H9 (cell line): ENCODE measurements around the gene SLC25A2. TPM values are rescaled to one million over a fixed set of nuclear protein-coding genes. Genes with fewer than 3 reads are reported as not detected.
A peak's percentile ranks its signal among the peaks of the same experiment; 100 is the strongest.

ENCODE experiments used
- DNase-seq: peaks from one replicate; pipeline ENCODE4 v3.0.0-alpha.2; 2017
- H2AFZ ChIP-seq: one replicate; pipeline ENCODE4 v1.6.1; 2013; ENCODE audit warnings: mild to moderate bottlenecking, low read length, control low read depth, moderate library complexity
- H2AK5ac ChIP-seq: 2 replicates; pipeline ENCODE4 v1.6.1; 2013; ENCODE audit warnings: low read length, control low read depth, mixed read lengths; ENCODE audit not compliant: insufficient read length
- H2BK120ac ChIP-seq: one replicate; pipeline ENCODE4 v1.6.1; 2013; ENCODE audit warnings: low read depth, mild to moderate bottlenecking, low read length, control low read depth, inconsistent platforms; ENCODE audit not compliant: poor library complexity, severe bottlenecking
- H2BK12ac ChIP-seq: 2 replicates; pipeline ENCODE4 v1.6.1; 2013; ENCODE audit warnings: low read length, control low read depth, mixed read lengths, low read depth; ENCODE audit not compliant: insufficient read length
- H2BK15ac ChIP-seq: 2 replicates; pipeline ENCODE4 v1.6.1; 2013; ENCODE audit warnings: low read depth, low read length, control low read depth
- H2BK20ac ChIP-seq: one replicate; pipeline ENCODE4 v1.6.1; 2013; ENCODE audit warnings: low read depth, mild to moderate bottlenecking, low read length, control low read depth, inconsistent platforms; ENCODE audit not compliant: poor library complexity, severe bottlenecking
- H2BK5ac ChIP-seq: 2 replicates; pipeline ENCODE4 v1.6.1; 2013; ENCODE audit warnings: low read length, control low read depth, mixed read lengths; ENCODE audit not compliant: insufficient read length
- H3K14ac ChIP-seq: 2 replicates; pipeline ENCODE4 v1.6.1; 2013; ENCODE audit warnings: low read length, control low read depth; ENCODE audit not compliant: insufficient read depth
- H3K18ac ChIP-seq: 2 replicates; pipeline ENCODE4 v1.6.1; 2013; ENCODE audit warnings: low read depth, mild to moderate bottlenecking, mixed read lengths, low read length, control low read depth; ENCODE audit not compliant: insufficient read length
- H3K23ac ChIP-seq: 2 replicates; pipeline ENCODE4 v1.6.1; 2013; ENCODE audit warnings: low read length, control low read depth, mixed read lengths, low read depth; ENCODE audit not compliant: insufficient read length
- H3K23me2 ChIP-seq: 2 replicates; pipeline ENCODE4 v1.6.1; 2013; ENCODE audit warnings: low read depth, mild to moderate bottlenecking, mixed read lengths, low read length, control low read depth; ENCODE audit not compliant: insufficient read length, poor library complexity, severe bottlenecking
- H3K27ac ChIP-seq: 2 replicates; pipeline ENCODE4 v1.5.1; 2013; ENCODE audit warnings: low read length, control low read depth, mixed read lengths, low read depth; ENCODE audit not compliant: insufficient read length
- H3K27me3 ChIP-seq: 2 replicates; pipeline ENCODE4 v1.6.1; 2013; ENCODE audit warnings: low read length, control low read depth, inconsistent platforms; ENCODE audit not compliant: insufficient read depth
- H3K4ac ChIP-seq: 2 replicates; pipeline ENCODE4 v1.6.1; 2013; ENCODE audit warnings: low read depth, mild to moderate bottlenecking, control low read depth, inconsistent platforms, low read length, moderate library complexity
- H3K4me1 ChIP-seq: 2 replicates; pipeline ENCODE4 v1.6.1; 2013; ENCODE audit warnings: low read length, control low read depth, inconsistent platforms; ENCODE audit not compliant: insufficient read depth
- H3K4me2 ChIP-seq: 2 replicates; pipeline ENCODE4 v1.6.1; 2013; ENCODE audit warnings: low read length, control low read depth, mixed read lengths; ENCODE audit not compliant: insufficient read length, insufficient read depth
- H3K56ac ChIP-seq: 2 replicates; pipeline ENCODE4 v1.6.1; 2013; ENCODE audit warnings: low read depth, mild to moderate bottlenecking, mixed read lengths, low read length, control low read depth; ENCODE audit not compliant: insufficient read length
- H3K79me1 ChIP-seq: 2 replicates; pipeline ENCODE4 v1.6.1; 2013; ENCODE audit warnings: low read depth, mild to moderate bottlenecking, moderate library complexity, low read length, control low read depth, inconsistent platforms; ENCODE audit not compliant: insufficient read depth, poor library complexity, severe bottlenecking
- H3K79me2 ChIP-seq: 2 replicates; pipeline ENCODE4 v1.6.1; 2013; ENCODE audit warnings: low read length, control low read depth, inconsistent platforms; ENCODE audit not compliant: insufficient read depth
- H3K9ac ChIP-seq: 2 replicates; pipeline ENCODE4 v1.6.1; 2013; ENCODE audit warnings: low read length, control low read depth, mixed read lengths; ENCODE audit not compliant: insufficient read length; ENCODE audit errors: extremely low read depth
- H3K9me3 ChIP-seq: one replicate; pipeline ENCODE4 v1.6.1; 2013; ENCODE audit warnings: low read depth, low read length, inconsistent platforms; ENCODE audit not compliant: control insufficient read depth
- H3T11ph ChIP-seq: one replicate; pipeline ENCODE4 v1.6.1; 2013; ENCODE audit warnings: mild to moderate bottlenecking, low read length, control low read depth, inconsistent platforms
- H4K20me1 ChIP-seq: one replicate; pipeline ENCODE4 v1.6.1; 2013; ENCODE audit not compliant: control insufficient read depth, insufficient read length, insufficient read depth
- H4K5ac ChIP-seq: 2 replicates; pipeline ENCODE4 v1.6.1; 2013; ENCODE audit warnings: low read depth, mild to moderate bottlenecking, mixed read lengths, low read length, control low read depth; ENCODE audit not compliant: insufficient read length
- H4K8ac ChIP-seq: replicated peaks from 2 replicates; pipeline ENCODE4 v1.6.1; 2013; ENCODE audit warnings: low read length, control low read depth, mixed read lengths, low read depth; ENCODE audit not compliant: insufficient read length
- H4K91ac ChIP-seq: 2 replicates; pipeline ENCODE4 v1.6.1; 2013; ENCODE audit warnings: low read depth, mild to moderate bottlenecking, moderate library complexity, mixed read lengths, low read length, control low read depth; ENCODE audit not compliant: insufficient read length
- H3K27ac Mint-ChIP-seq, 3 experiments: 2 replicates in 2 of 3; 3 replicates in 1 of 3; pipeline ENCODE4 v1.8.0; 2020 to 2021; ENCODE audit warnings: mixed read lengths in 3 of 3, mild to moderate bottlenecking in 1 of 3, moderate library complexity in 1 of 3
- H3K27me3 Mint-ChIP-seq: 2 replicates; pipeline ENCODE4 v1.8.0; 2021; ENCODE audit warnings: low read depth, mild to moderate bottlenecking, moderate library complexity, mixed read lengths
- H3K36me3 Mint-ChIP-seq, 3 experiments: 2 replicates in 2 of 3; 3 replicates in 1 of 3; pipeline ENCODE4 v1.8.0; 2020 to 2021; ENCODE audit warnings: low read depth in 3 of 3, mixed read lengths in 3 of 3; ENCODE audit not compliant: insufficient read depth in 1 of 3
- H3K4me1 Mint-ChIP-seq, 2 experiments: 2 replicates each; pipeline ENCODE4 v1.8.0; 2020; ENCODE audit warnings: mixed read lengths in 2 of 2
- H3K4me3 Mint-ChIP-seq, 2 experiments: 2 replicates in 1 of 2; 3 replicates in 1 of 2; pipeline ENCODE4 v1.8.0; 2020 to 2021; ENCODE audit warnings: mild to moderate bottlenecking in 2 of 2, mixed read lengths in 2 of 2, moderate library complexity in 1 of 2
- H3K9me3 Mint-ChIP-seq, 2 experiments: 2 replicates in 1 of 2; 3 replicates in 1 of 2; pipeline ENCODE4 v1.8.0; 2020; ENCODE audit warnings: mild to moderate bottlenecking in 2 of 2, mixed read lengths in 2 of 2, moderate library complexity in 1 of 2
- CTCF ChIP-seq: fragments of 200-600 bp; sonication (generic); conservative IDR thresholded peaks from 3 replicates; pipeline ENCODE4 v1.8.0; 2021; ENCODE audit warnings: antibody characterized with exemption, mild to moderate bottlenecking
- WGBS: extraction: QIAGEN DNeasy Blood & Tissue Kit; methylation state at CpG from one replicate; pipeline ENCODE4 v1.1.7; 2013; ENCODE audit warnings: missing lambda C conversion rate, low lambda C conversion rate, mixed read lengths; ENCODE audit not compliant: insufficient read length; ENCODE audit errors: extremely low coverage; 5-methylcytosine and 5-hydroxymethylcytosine counted together
- total RNA-seq: library from RNA; stranded (reverse); gene quantifications from 2 replicates; pipeline ENCODE4 v1.2.1, GENCODE V29; 2021

Gene SLC25A2
- total RNA-seq, 1 experiment from 2014 or later, result not detected

- Mint-ChIP-seq H3K4me3 (no peak overlapping the region), H3K27me3 (peaks cover 9% of the 10 kb centered on the region), H3K36me3 (peaks cover 15 to 47% (median 32%) of the 10 kb centered on the region in 3 experiments), H3K9me3 (peaks cover 61 to 72% of the 10 kb centered on the region in 2 experiments), H3K27ac (no peak overlapping the region), H3K4me1 (peaks cover 0 to 4% of the 10 kb centered on the region in 2 experiments; a peak in 2 of 4 replicates)
- Histone ChIP-seq H3K14ac (no peak overlapping the region), H3K9me3 (peaks cover 25% of the 10 kb centered on the region), H3K4me2 (no peak overlapping the region), H3K18ac (no peak overlapping the region), H3K4me1 (no peaks in the 10 kb centered on the region), H4K20me1 (no peaks in the 10 kb centered on the region), H4K8ac (no peak overlapping the region), H3K4ac (no peak overlapping the region), H2BK12ac (no peak overlapping the region), H2BK15ac (no peak overlapping the region), H3K9ac (no peak overlapping the region), H4K5ac (no peak overlapping the region), H2AFZ (peak overlapping the region; percentile 35), H3K79me1 (no peaks in the 10 kb centered on the region), H3T11ph (no peak overlapping the region), H4K91ac (no peak overlapping the region), H3K23ac (no peak overlapping the region), H3K27me3 (no peaks in the 10 kb centered on the region), H2BK120ac (no peak overlapping the region), H2BK20ac (no peak overlapping the region), H2BK5ac (no peak overlapping the region), H3K56ac (no peak overlapping the region), H3K27ac (no peak overlapping the region), H3K23me2 (no peaks in the 10 kb centered on the region), H2AK5ac (no peak overlapping the region), H3K79me2 (no peaks in the 10 kb centered on the region)
- no peak for DNase-seq
- TF ChIP-seq CTCF, result no peak
- WGBS, result no CpG with 5 or more reads among the region's 31 CpGs
These were observed 40.2 kb upstream of the SLC25A2 start for GRCh38 chr5:141343953-141344463.
